G401.6 (cell line): ENCODE results near the gene ANKRD2.

ENCODE experiments used
- FAIRE-seq: peaks from 2 replicates; lab custom pipeline; 2012; peaks lifted over from hg19 to GRCh38; lab: Jason Lieb, UNC

The ANKRD2 gene

DNA sequence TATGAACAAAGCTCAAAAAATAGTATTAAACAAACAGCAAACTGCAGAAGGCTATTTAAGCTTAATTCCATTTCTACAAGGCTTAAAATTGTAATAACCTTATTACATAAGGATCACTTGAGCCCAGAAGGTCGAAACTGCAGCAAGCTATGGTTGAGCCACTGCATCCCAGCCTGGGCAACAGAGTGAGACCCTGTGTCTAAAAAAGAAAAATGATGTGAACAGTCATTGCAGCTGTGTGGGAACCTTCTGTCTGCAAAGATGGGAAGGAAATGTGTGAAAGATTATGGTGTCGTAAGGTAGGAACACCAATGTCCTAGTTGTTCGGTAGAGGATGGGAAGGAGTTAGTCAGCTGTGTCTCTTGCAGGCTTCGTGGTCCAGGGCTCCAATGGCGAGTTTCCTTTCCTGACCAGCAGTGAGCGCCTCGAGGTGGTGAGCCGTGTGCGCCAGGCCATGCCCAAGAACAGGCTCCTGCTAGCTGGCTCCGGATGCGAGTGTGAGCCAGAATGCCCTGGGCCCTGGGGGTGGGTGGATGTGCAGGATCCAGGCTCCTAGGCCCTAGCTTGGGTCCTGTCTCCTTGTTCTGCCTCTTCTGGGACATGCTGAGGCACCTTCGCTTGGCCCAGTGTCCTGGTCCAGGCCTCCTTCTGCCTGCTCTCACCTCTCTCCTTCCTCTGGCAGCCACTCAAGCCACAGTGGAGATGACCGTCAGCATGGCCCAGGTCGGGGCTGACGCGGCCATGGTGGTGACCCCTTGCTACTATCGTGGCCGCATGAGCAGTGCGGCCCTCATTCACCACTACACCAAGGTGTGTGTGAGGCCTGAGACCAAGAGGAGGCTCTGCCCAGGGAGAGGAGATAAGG, 26.1 kb downstream of the ANKRD2 start:
- FAIRE-seq, result no peak

DNA sequence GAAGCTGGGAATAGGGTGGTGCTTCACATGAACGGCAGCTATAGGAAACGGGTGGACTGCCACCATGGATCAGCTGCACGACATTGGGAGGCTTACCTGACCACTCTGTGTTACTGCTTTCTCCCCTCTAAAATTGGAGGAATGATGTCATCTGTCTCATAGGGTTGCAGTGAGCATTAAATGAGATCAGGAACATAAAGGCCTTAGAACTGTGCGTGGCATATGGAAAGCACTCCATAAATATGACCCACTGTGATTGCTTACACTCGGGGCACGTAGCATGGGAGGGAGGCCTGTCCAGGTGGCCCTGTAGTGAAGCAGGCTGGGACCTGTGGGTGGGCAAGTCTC, 26.7 kb downstream of the ANKRD2 start:
- FAIRE-seq, result no peak

DNA sequence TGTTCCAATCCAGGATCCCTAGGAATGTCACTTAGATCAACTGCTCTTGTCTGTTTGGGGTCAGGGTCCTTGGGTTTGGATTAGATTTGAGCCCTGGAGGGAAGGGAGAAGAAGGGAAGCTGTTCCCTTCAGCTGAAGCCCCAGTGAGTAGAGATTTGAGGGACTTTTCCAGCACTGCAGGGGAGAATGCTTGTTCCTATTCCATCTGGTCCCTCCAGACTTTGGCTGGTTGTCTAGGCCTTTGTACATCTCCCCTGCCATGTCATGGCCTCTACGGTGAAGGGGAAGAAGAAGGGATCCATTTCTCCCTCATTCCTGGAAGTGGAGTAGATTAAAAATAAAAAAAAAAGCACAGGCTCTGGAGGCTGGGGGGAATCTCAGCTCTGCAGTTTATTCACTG, 28.0 kb downstream of the ANKRD2 start:
- no peak for FAIRE-seq

DNA sequence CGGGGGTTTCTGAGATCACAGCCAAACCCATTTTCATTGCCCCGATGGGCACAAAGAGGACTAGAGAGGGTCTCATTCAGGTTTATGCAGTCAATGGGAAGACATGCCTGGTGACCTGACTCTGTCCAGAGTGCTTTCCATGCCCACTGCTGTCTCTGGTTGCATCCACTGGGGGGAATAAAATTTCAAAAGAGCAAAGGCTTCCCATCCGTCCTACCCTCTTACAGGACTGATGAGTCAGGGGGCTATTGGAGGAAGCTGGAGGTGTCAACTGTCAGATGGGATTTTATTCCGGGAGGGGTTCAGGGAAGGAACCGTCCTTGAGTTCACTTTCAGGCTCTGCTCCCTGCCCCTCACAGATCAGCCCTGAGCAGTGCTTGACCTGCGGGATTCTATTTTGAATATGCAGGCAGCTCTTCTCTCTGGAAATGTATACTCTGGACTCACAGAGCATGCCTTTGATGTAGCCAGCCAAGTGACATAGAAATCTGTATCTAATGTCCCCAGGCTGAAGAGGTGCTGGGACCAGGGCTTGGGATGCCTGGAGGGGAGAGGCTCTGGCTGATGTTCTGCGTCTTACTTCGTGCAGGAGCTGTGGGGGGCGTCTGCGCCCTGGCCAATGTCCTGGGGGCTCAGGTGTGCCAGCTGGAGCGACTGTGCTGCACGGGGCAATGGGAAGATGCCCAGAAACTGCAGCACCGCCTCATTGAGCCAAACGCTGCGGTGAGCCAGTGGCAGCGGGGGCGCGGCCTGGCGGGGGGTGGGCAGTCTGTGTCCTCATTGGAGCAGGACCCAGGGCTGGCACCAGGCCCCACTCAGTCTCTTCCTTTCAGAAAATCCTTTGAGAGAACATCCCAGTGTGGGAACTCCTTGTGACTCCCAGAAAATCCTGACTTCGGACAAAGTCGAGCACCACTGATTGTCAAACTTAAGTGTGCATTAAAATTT, 29.0 kb downstream of the ANKRD2 start:
- no peak for FAIRE-seq

DNA sequence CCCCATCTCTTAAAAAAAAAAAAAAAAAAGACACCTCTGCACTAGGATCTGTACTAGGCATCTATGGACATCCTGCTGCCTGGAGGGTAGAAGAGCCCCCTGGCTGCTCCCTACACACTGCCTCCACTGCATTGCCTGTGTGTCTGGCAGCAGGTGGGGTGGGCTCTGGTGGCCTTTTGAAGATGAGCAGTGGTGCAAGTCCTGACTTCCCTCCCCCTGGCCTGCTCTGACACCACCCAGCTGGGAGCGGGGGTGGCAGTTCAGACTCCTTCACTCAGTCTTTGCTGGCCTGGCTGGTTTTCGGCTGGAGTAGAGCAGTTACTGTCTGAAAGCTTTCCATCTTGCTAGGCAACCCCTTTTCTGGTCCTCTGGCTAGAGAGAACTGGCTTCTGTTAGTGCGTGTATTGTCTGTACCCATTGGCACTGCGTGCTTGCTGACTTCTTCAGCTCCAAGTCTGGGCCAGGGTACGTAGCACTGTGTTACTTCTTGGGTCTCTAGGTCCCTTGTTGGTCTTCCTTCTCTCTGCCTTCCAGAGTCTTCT, 34.6 kb downstream of the ANKRD2 start:
- FAIRE-seq, result no peak

DNA sequence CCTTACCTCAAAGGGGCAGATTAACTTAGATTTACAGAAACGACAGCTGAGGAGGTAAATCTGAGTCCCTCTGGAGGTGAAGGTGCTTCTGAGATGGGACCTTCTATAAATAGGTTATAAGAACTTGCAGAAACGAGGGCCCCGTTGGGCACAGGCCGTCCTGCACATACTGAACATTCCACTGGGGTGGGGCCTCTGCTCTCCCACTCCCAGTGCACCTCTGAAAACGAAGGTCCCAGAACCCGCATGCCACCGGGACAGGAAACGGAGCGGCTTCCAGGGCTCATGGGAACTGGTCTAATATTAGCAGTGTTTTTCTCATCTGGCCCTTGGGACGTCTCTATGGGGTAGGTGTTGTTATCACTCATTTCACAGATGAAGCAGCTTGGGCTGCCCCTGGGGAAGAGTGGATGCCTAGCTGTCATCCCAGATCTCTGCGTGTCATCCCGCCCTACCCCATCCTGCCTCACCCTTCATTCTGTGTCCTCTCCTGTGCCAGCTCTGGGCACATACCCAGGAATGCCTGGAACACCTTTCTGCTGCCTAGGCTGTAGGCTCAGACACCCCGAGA, 36.5 kb downstream of the ANKRD2 start:
- no peak for FAIRE-seq

DNA sequence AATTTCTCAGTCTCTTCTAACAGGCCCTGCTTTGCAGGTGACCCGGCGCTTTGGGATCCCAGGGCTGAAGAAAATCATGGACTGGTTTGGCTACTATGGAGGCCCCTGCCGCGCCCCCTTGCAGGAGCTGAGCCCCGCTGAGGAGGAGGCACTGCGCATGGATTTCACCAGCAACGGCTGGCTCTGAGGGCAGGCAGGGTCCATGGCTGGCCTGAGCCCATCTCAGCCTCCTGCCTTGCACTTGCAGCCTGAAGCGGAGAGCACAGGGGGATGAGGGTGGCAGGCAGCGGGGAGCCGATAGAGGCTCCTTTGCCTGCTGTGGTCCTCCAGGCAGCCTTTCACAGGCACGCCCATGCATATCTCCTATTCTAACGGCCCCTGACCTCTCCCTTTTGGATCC, 38.9 kb downstream of the ANKRD2 start:
- FAIRE-seq, result no peak

DNA sequence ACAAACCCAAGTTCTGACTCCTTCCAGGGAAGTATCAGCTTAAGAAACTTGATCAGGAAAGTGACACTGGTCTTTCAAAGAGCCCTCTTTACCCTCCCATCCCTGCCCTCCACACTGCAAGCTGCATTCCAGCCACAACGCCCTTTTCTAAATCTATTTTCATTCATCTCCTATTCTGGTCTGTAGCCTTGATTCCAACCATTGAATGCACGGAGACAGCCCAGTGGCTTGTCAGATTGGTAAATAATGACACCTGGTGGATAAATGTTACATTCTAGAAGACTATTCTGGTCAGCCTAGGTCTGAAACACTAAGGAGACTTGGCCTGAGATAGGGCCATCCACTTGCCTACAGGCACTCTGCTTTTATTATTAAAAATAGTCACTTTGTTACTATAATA, 39.8 kb downstream of the ANKRD2 start:
- FAIRE-seq, result peak; percentile 92

DNA sequence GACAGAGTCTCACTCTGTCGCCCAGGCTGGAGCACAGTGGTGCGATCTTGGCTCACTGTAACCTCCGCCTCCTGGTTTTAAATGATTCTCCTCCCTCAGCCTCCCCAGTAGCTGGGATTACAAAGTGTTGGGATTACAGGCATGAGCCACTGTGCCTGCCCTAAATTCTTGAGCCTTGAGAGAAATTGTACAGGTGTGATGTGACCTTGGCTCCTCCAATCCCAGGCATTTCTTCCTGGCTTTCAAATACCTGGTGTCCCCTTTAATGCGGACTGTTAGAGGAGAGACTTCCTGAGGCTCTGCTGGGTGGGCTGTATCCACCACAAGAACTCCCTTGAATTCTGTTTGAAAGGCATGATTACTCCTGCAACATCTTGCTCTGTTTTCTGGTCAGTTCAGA, 45.7 kb downstream of the ANKRD2 start:
- FAIRE-seq, result no peak

DNA sequence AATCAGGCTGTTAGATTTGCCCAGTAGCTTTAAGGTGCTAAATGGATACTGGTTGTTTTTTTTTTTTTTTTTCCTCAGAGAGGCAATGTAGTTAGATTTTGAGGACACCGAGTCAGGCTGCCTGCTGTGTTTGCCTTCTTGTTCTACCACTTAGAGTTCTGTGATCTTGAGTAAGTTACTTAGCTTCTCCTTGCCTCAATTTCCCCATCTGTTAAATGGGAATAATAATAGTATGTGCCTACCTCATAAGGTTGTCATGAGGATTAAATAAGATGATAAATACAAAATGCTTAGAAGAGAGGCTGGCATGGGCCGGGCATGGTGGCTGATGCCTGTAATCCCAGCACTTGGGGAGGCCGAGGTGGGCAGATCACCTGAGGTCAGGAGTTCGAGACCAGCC, 46.2 kb downstream of the ANKRD2 start:
- no peak for FAIRE-seq

DNA sequence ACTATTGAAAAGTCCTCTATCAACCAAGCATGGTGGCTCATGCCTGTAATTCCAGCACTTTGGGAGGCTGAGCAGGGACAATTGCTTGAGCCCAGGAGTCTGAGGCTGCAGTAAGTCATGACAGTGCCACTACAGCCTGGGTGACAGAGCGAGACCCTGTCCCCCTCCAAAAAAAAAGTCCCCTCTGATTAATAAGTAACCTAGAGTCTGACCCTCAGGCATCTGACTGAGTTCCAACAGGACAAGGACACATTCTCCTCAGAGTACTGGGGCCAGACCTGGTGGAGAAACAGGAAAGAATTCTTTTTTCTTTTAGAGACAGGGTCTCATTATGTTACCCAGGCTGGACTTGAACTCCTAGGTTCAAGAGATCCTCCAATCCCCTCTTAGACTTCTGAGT, 50.7 kb downstream of the ANKRD2 start:
- no peak for FAIRE-seq

DNA sequence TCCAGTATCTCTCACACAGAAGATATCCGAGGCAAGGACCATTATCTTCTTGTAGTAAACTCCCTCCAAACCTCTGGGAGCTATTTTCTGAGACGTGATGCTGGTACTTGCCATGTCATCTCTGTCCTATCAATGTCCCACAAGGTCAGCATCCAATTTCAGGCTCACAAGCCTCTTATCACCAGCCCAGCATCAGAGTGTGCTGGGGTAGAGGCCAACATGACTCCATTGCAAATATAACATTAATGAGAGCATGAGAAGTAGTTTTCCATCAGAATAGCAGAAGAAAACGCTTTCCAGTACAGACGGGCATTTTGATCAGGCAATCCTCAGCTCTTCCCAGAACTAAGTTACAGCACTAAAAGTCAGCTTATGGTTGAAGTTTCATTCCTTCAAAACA, 55.2 kb downstream of the ANKRD2 start:
- no peak for FAIRE-seq

DNA sequence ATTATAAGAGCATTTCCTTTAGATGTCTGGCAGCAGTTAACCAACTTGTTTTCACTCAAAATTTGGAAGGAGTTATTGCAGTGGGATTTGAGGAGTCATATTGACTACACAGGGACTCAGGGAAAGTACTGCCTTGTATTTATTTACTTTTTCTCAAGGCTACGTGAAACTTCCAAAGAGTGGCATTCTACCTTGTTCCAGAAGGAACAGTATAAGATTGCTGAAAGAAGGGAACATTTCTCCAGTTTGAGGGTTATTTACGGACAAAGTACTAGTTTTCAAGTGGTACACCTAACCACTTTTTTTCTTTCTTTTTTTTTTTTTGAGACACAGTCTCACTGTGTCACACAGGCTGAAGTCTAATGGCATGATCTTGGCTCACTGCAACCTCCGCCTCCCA, 55.6 kb downstream of the ANKRD2 start:
- no peak for FAIRE-seq

DNA sequence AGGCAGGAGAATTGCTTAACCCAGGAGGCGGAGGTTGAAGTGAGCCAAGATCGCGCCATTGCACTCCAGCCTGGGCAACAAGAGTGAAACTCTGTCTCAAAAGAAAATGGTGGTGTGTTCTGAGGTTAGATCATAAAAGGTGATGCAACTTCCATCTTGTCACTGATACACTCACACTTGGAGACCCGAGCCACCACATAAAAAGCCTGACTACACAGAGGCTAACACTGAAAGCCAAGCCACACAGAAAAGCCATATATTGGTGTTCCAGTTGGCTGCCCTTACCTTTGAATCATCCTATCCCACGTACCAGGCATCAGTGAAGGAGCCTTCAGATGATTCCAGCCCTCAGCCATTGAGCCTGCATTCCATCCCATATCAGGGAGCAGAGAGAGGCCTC, 56.7 kb downstream of the ANKRD2 start:
- FAIRE-seq, result no peak

DNA sequence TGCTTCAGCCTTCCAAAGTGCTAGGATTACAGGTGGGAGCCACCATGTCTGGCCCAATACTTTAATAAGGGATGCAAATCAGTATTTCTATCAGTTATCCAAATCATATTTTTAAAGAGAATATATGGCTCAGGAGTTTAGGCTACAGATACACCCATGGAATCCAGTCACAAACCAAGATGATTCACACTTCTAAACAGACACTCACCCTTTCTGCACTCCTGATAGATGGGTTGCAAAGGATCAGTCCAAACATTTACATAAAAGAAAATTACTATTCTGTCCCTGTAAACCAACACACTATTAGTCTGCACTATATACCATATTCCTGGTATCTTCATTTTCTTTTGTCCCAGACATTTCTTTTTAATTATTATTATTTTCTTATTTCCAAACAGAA, 58.5 kb downstream of the ANKRD2 start:
- FAIRE-seq, result no peak

DNA sequence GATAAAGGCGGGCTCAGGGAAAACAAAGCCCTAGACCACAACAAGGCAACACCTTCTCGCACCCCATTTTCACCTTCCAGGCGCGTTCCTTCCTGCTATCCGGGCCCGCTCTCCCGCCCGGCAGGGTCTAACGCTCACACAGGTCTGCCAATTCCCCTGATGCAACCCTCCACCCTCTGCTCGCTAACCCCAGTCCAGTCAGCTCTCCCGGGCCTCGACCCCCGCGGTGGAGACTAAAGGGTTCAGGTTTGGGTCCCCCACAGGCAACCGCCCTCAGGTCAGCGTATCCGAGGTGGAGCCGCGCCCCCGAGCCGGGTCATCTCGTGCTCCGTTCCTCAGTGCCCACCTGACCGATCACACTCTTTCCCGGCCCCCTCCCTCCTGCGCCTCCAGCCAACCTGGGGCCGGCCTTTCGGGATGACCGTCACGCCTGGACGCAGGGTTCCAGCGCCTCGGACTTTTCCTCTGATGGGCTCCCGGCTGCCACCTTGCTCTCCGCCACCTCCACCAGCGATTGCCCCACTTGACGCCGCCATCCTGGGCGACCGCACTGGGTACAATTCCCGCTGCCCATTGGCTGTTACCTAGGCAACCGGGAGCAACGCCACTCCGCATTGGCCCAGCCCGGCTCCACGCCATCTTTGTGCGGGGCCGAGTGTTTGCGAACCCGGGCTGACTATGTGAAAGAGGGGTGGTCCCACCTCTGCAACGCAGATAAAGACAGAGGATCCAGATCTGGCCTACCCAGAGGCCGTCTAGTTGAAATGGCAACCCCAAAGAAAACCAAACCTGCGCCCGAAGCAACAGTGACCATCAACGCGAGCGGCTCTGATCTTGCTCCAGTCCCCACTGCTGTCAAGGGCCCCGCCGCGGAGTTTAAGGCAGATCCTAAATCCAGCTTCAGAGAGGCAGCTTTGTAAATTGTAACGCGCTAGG, 60.6 kb downstream of the ANKRD2 start, which contains the start of gene MORN4:
Gene MORN4, minus strand, starts transcription at position 552 of the 936 bp plus-strand sequence. CDS start 13,847 bp downstream, outside the sequence.
- FAIRE-seq, result peak; percentile 92
